NB4 (cell line): Measurements from ENCODE around the gene ZNF653.
"Not testable (repeated sequence)": the region's sequence is repeated elsewhere in the genome, so short reads cannot be mapped to it uniquely, and the experiment has no call there.

Source experiments
- DNase-seq: peaks from one replicate; pipeline ENCODE4 v3.0.0; 2010; ENCODE audit warnings: low read depth
- H3K4me3 ChIP-seq: one replicate; pipeline ENCODE4 v1.5.1; 2011; ENCODE audit warnings: mild to moderate bottlenecking, low read depth, low read length, moderate library complexity
- CTCF ChIP-seq: IDR thresholded peaks from one replicate; pipeline ENCODE4 v1.5.1; 2012; ENCODE audit warnings: low read depth, low read length
- MYC ChIP-seq: IDR thresholded peaks from 2 replicates; pipeline ENCODE4 v1.6.1; 2011; ENCODE audit warnings: low read depth, low read length
- POLR2A ChIP-seq: IDR thresholded peaks from 2 replicates; pipeline ENCODE4 v1.6.1; 2011; ENCODE audit warnings: mild to moderate bottlenecking; ENCODE audit not compliant: insufficient read length; ENCODE audit errors: extremely low read depth
- TF ChIP-seq, protein P1 (sequence below): IDR thresholded peaks from 2 replicates; pipeline ENCODE4 v1.6.1; 2011; ENCODE audit warnings: low read depth, low read length

The ZNF653 gene

GRCh38 chr19:11444059-11444458 is 61.6 kb downstream of the ZNF653 start:
- H3K4me3 ChIP-seq = no peak overlapping the region
- TF ChIP-seq MYC = no peak
- TF ChIP-seq CTCF = no peak
- no peak for TF ChIP-seq POLR2A
- TF ChIP-seq, protein P1, sequence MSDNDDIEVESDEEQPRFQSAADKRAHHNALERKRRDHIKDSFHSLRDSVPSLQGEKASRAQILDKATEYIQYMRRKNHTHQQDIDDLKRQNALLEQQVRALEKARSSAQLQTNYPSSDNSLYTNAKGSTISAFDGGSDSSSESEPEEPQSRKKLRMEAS = no peak
- no peak for DNase-seq

GRCh38 chr19:11437955-11438354 is 67.7 kb downstream of the ZNF653 start:
- H3K4me3 ChIP-seq = no peak overlapping the region
- TF ChIP-seq POLR2A (no peak), MYC (no peak), CTCF (no peak)
- TF ChIP-seq, protein P1 = no peak
- no peak for DNase-seq

DNA sequence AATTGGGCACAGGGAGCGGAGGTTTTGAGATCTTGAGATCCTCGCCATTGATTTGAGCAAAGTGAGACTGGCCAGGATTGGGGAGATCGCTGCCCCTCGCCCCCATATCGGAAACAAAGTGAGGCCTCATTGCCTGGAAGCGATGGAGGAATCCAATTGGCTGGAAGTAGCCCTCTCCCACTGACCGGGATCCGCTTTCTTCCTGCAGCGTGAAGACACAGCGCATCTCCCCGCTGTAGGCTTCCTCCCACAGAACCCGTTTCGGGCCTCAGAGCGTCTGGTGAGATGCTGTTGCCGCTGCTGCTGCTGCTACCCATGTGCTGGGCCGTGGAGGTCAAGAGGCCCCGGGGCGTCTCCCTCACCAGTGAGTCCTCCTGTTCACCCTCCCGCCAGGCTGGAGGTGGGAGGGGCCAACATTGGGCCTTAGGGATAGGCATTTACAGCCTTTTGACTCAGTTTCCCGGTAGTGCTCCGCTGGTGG is 69.8 kb downstream of the ZNF653 start:
- peak overlapping the region; percentile 96 for H3K4me3 ChIP-seq
- TF ChIP-seq CTCF = no peak
- TF ChIP-seq POLR2A = no peak
- no peak for TF ChIP-seq MYC
- TF ChIP-seq, protein P1 = no peak
- peak; percentile 50 for DNase-seq

GRCh38 chr19:11435057-11435832 is 70.4 kb downstream of the ZNF653 start, which contains the start of the genes ODAD3 and PRKCSH:
Gene ODAD3 (minus strand): TSS chr19:11435121. CDS start chr19:11435016, 105 bp downstream.
Gene PRKCSH (plus strand): TSS chr19:11435635. CDS start chr19:11436118, 483 bp downstream.
- TF ChIP-seq, protein P1 = peak; percentile 90; the same call in 1 of the 2 replicates
- TF ChIP-seq POLR2A (peak; percentile 64), MYC (peak; percentile 77), CTCF (peak; percentile 74)
- peak within 1 kb of the TSS; percentile 96 for H3K4me3 ChIP-seq
- DNase-seq = peak; percentile 99

DNA sequence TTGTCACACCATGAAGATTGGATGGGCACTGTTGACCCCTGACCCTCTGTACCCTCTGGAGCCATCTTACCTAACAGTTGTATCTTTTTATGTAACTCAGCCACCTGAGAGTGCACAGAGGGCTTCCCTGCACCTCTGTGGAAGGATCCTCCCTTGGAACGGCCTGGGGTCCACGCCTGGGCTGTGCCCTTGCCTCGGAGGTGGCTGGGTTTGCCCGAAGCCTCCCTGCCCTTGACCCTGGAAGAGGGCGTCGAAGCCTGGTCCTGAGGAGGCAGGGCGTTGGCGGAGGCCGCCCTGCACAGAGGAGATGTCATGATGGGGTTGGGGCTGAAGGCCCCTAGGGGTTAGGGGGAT is 71.0 kb downstream of the ZNF653 start:
- TF ChIP-seq CTCF (no peak), MYC (no peak), POLR2A (no peak)
- TF ChIP-seq, protein P1 = no peak
- DNase-seq = no peak
- peak overlapping the region; percentile 96 for H3K4me3 ChIP-seq

DNA sequence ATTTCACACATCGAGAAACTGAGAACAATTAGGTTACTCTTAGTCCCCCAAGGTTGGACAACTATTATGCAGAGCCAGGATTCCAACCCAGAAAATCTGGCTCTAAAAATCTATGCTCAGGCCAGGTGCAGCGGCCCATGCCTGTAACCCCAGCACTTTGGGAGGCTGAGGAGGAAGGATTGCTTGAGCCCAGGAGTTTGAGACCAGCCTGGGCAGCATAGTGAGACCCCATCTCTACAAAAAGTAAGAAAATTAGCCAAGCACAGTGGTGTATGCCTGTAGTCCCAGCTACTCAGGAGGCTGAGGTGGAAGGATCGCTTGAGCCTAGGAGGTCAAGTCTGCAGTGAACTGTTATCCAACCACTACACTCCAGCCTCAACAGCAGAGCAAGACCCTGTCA is 72.1 kb downstream of the ZNF653 start:
- DNase-seq, H3K4me3 ChIP-seq: not testable (repeated sequence)
